ENCODE data around the gene TPP1. TPM values are rescaled to one million over a fixed set of nuclear protein-coding genes. Genes with fewer than 3 reads are reported as not detected.
A peak's percentile ranks its signal among the peaks of the same experiment; 100 is the strongest.

Gene TPP1
- total RNA-seq, 1 donor from 2014 or later = 37.7 TPM

DNA sequence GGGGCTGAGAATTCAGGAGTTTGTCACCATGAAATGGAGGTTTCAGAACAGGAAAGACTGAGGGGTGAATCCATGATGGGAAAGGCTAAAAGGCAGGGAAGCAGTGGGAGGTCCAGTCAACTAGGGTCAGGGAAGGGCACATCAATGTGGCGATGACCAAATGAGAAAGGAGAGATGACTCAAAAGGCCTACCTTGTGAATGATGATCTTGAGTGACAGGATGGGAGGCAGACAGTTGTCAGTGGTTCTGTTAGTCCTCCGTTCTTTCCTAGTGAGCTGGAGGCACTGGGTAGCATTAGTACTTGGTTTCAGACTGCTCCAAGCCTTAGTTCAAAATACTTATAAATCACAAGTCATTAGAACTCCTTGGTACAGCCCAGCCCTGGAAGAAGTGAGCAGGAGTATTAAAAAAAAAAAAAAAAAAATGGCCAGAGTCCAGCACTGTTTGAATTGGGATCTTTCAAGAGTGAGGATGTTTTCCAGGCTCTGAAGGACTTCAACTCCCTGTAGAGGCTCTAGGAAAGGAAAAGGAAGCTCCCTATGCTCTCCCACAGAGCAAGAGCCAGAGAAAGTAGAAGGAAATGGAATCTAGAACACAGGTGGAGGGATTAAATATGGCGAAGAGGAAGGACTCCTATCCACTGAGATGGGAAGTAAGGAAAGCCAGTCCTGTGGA lies 44.7 kb upstream of the TPP1 start:
- Mint-ChIP-seq H3K4me1 (ENCODE audit: low read depth, unreplicated experiment) (no peaks in the 10 kb centered on the region), H3K27ac (ENCODE audit: unreplicated experiment) (no peak overlapping the region), H3K27me3 (ENCODE audit: unreplicated experiment) (peaks cover 2% of the 10 kb centered on the region), H3K36me3 (ENCODE audit: unreplicated experiment) (no peaks in the 10 kb centered on the region), H3K9me3 (ENCODE audit: unreplicated experiment) (no peaks in the 10 kb centered on the region), H3K4me3 (ENCODE audit: unreplicated experiment) (no peak overlapping the region)
- TF ChIP-seq, protein P1, sequence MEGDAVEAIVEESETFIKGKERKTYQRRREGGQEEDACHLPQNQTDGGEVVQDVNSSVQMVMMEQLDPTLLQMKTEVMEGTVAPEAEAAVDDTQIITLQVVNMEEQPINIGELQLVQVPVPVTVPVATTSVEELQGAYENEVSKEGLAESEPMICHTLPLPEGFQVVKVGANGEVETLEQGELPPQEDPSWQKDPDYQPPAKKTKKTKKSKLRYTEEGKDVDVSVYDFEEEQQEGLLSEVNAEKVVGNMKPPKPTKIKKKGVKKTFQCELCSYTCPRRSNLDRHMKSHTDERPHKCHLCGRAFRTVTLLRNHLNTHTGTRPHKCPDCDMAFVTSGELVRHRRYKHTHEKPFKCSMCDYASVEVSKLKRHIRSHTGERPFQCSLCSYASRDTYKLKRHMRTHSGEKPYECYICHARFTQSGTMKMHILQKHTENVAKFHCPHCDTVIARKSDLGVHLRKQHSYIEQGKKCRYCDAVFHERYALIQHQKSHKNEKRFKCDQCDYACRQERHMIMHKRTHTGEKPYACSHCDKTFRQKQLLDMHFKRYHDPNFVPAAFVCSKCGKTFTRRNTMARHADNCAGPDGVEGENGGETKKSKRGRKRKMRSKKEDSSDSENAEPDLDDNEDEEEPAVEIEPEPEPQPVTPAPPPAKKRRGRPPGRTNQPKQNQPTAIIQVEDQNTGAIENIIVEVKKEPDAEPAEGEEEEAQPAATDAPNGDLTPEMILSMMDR (IDR thresholded peaks at IDR 0.05; ENCODE audit: partially characterized antibody, unreplicated experiment) = no peak
- DNase-seq = no peak

DNA sequence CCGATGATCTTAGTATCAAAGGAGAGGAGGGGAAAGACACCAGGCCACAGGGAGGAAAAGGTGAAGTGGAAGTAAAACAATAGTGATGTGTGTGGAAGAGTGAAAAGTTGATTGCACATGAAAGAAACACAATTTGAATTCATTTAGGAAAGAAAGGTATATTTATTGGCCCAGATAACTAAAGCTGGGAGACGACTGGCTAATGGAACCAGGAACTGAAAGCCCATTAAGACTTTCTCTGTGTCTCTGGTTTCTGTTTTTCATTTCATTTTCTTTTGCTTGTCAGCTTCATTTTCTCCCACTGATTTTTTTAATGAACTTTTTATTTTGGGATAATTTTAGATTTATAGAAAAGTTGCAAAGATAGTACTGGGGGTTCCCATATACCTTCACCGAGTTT lies 41.5 kb upstream of the TPP1 start:
- Mint-ChIP-seq H3K4me3 (ENCODE audit: unreplicated experiment) (no peak overlapping the region), H3K27me3 (ENCODE audit: unreplicated experiment) (peaks cover 6% of the 10 kb centered on the region), H3K36me3 (ENCODE audit: unreplicated experiment) (no peaks in the 10 kb centered on the region), H3K27ac (ENCODE audit: unreplicated experiment) (no peak overlapping the region), H3K4me1 (ENCODE audit: low read depth, unreplicated experiment) (peaks cover 4% of the 10 kb centered on the region), H3K9me3 (ENCODE audit: unreplicated experiment) (peaks cover 3% of the 10 kb centered on the region)
- TF ChIP-seq, protein P1 (IDR thresholded peaks at IDR 0.05; ENCODE audit: partially characterized antibody, unreplicated experiment) = no peak
- DNase-seq = no peak

DNA sequence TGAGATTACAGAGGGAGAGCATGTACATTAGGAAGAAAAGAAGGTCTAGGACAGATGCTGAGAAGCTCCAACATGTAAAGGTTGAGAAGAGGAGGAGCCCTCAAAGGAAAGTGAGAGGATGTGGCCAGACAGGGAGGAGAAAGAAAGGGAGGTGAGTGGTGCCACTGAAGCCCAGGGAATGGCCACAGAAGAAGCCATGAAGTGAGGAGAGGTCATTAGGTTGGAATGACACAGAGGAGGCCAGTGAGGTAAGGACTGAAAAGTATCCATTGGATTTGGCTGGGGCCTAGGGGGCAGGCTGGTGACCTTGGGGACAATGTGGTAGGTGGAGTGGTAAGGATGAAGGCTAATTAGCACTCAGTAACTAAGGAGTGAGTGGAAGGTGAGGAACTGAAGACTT lies 39.4 kb upstream of the TPP1 start:
- H3K27ac Mint-ChIP-seq (ENCODE audit: unreplicated experiment) = no peak overlapping the region
- peaks cover 6% of the 10 kb centered on the region for H3K27me3 Mint-ChIP-seq (ENCODE audit: unreplicated experiment)
- no peak overlapping the region for H3K4me3 Mint-ChIP-seq (ENCODE audit: unreplicated experiment)
- peaks cover 3% of the 10 kb centered on the region for H3K9me3 Mint-ChIP-seq (ENCODE audit: unreplicated experiment)
- TF ChIP-seq, protein P1 (IDR thresholded peaks at IDR 0.05; ENCODE audit: partially characterized antibody, unreplicated experiment) = no peak
- H3K36me3 Mint-ChIP-seq (ENCODE audit: unreplicated experiment) = no peaks in the 10 kb centered on the region
- peaks cover 4% of the 10 kb centered on the region for H3K4me1 Mint-ChIP-seq (ENCODE audit: low read depth, unreplicated experiment)
- no peak for DNase-seq

DNA sequence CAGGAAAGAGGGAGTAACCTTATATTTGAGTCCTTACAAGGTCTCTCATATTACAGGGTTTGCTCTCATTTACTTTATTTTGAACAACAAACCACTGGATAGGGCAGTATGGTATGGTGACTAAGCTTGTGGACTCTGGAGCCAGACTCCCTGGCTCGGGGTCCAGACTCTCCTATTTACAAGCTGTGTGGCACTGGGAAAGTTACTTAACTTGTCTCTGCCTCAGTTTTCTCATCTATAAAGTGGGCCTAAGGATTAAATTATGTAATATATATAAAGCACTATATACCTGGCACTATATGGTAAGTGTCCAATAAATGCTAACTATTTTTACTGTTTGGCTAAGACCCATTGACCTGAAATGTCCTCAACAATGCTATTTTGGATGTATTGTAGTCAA lies 38.1 kb upstream of the TPP1 start:
- Mint-ChIP-seq H3K9me3 (ENCODE audit: unreplicated experiment) (peaks cover 3% of the 10 kb centered on the region), H3K4me3 (ENCODE audit: unreplicated experiment) (peak overlapping the region; percentile 61)
- TF ChIP-seq, protein P1 (IDR thresholded peaks at IDR 0.05; ENCODE audit: partially characterized antibody, unreplicated experiment) = no peak

DNA sequence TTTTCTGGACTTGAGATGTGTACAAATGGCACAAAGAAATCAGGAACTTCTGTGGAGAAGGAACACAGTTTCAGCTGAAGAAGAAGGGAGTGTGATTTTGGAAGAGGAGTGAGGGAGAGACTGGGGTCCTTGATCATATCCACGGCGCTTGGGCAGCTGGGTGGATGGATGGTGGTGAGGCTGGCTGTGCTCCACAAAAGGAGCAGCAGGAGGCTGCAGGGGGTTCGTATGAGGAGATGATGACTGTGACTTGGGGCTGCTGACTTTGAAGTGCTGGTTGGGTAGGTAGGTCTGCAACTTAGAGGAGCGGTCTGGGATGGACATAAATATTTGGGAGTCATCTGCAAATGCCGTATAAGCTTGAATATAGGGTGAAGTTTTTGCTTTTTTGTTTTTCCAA lies 37.7 kb upstream of the TPP1 start:
- Mint-ChIP-seq H3K9me3 (ENCODE audit: unreplicated experiment) (peaks cover 3% of the 10 kb centered on the region), H3K4me1 (ENCODE audit: low read depth, unreplicated experiment) (peaks cover 4% of the 10 kb centered on the region), H3K27ac (ENCODE audit: unreplicated experiment) (peak overlapping the region; percentile 18), H3K27me3 (ENCODE audit: unreplicated experiment) (peaks cover 6% of the 10 kb centered on the region), H3K4me3 (ENCODE audit: unreplicated experiment) (peak overlapping the region; percentile 61), H3K36me3 (ENCODE audit: unreplicated experiment) (no peaks in the 10 kb centered on the region)
- TF ChIP-seq, protein P1 (IDR thresholded peaks at IDR 0.05; ENCODE audit: partially characterized antibody, unreplicated experiment) = no peak
- DNase-seq = no peak

More for the DNA sequence above, 38.1 kb upstream of the TPP1 start:
- no peaks in the 10 kb centered on the region for H3K36me3 Mint-ChIP-seq (ENCODE audit: unreplicated experiment)
- peaks cover 4% of the 10 kb centered on the region for H3K4me1 Mint-ChIP-seq (ENCODE audit: low read depth, unreplicated experiment)
- no peak for DNase-seq
- H3K27me3 Mint-ChIP-seq (ENCODE audit: unreplicated experiment) = peaks cover 6% of the 10 kb centered on the region
- H3K27ac Mint-ChIP-seq (ENCODE audit: unreplicated experiment) = no peak overlapping the region
